Dermis blood vessel endothelial cell (primary cell): ENCODE measurements around the gene FNDC1. TPM values are rescaled to one million over a fixed set of nuclear protein-coding genes. Genes with fewer than 3 reads are reported as not detected.
"Not testable (repeated sequence)": the region's sequence is repeated elsewhere in the genome, so short reads cannot be mapped to it uniquely, and the experiment has no call there.

Experiments
- DNase-seq: peaks from one replicate; pipeline ENCODE4 v3.0.0; 2010
- total RNA-seq: library from RNA; depleted of rRNA; stranded (reverse); fragments of >200 nt; gene quantifications from 2 replicates; pipeline ENCODE4 v1.2.3, GENCODE V29; 2014

Gene FNDC1
- total RNA-seq, 1 donor from 2014 or later = not detected

DNA sequence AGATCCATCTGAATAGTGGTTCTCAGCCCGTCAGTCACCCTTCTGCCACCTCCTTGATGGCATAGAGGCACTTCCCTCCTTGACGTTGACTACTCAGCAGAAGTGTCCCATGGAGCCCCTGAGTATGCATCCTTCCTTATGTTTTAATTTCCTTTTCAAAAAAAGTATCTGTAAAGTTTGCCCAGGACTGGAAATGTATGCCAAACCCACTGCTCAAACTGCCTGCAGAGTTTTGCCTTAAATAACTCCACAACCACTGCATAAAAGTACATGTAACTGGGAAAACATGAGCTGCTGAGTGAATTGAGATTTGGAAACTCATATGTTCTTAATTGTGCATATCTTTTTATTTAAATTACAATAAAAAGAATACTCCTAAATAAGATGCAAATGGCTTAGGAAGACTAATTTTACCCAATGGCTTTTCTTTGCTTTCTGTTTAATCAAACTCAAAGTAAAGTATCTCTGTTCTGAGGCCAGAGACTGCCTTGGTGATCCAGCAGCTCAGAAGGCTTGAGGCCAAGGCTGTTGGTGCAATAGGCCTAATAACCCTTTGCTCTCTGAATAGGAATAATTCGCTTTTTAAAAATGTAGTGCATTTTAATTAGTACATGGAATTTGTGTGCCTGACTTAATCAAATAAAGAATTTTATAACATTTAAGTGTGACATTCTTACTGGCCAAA, 90.4 kb downstream of the FNDC1 start:
- no peak for DNase-seq

DNA sequence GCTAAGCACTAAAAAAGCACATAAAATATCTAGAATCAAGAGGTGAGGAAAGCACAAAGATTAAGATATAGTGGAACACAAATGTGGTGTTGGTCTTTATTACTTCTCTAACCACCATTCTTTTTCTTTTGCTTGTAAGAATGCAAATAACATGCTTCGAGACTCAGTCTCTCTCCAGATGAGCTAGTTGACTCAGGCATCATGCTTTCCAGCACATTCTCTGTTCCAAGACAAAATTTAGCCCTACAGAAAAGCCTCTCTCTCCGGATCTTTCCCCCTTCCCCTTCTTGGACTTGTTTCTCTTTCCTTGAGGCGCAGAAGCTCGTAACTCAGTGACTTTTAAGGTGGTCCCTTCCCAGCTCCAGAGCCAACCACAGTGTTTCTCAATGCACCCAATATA, 91.0 kb downstream of the FNDC1 start:
- no peak for DNase-seq

DNA sequence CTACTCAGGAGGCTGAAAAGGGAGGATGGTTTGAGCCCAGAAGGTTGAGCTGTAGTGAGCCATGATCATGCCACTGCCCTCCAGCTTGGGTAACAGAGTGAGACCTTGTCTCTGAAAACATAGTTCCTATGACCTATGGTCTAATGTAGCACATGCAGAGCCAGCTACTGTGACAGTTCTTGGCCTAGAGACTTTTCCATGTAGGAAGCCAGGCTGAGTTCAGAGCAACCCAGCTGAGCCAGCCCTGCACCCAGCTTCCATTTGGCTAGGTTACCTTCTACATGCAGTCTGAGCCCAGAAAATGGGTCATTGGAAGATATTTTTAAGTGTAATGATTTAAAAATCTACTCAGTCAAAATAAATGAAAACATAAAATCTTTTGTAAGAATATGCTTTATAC, 92.8 kb downstream of the FNDC1 start:
- no peak for DNase-seq

DNA sequence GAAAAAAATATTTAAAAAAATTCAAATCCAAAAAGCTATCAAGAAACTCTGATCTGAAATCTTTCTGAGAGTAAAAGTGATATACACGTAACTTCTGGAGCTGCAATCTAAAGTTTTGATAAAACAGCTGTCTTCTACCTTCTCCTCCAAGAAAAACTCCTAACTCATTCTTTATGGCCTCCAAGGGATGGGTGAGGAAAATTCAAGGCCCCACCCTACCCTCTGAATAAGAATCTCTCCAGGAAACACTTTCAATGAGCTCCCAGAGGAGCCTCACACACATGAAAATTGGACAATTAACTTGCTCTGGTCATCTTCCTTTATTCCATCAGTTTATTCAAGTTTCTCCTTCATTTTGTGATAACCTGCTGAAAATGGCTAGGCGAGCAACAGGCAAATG, 93.4 kb downstream of the FNDC1 start:
- no peak for DNase-seq

DNA sequence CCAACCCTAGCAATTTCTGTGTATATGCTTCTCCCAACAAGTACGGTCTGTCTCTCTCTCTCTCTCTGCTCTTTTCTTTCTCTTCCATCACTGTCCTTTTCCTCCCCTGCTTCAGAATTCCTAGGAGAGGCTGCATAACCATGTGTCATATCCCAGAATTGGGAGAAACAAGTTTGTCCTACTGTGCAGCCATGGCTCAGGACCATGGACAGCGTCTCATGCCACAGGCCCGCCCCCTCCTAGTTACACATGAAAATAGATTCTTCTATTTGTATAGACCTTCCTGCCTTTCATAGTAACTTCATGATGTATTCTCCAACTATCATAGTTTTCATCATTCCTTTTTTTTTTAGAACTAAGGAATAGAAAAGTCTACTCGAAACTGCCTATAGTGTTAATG, 98.0 kb downstream of the FNDC1 start:
- no peak for DNase-seq

DNA sequence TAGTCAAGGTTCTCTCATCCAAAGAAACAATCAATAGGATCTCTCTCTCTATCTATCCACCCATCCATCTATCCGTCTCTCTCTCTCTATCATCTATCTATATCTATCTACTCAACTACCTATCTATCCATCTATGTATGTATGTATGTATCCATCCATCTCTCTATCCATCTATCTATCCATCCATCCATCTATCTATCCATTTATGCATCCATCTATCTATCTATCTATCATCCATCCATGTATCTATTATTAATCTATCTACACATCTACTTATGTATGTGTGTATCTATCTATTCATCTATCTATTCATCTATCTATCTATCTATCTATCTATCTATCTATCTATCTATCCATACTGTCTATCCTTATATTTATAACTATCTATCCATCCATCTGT, 99.3 kb downstream of the FNDC1 start:
- DNase-seq = no peak

DNA sequence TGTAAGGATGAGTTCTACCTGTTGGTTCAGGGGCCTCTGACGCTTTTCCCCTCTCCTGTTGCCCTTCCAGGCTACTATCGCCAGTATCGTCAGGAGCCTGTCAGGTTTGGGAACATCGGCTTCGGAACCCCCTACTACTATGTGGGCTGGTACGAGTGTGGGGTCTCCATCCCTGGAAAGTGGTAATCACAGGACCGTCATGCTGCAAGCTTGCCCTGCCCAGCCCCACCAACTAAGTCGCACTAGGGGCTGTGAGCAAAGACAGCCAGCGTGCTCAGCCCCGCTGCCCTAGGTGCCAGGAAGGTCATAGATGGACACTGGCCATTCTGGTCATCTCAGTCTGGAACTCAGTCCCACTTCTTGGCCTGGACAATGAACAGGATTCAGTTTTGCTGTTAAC, 102.1 kb downstream of the FNDC1 start:
- DNase-seq = no peak

DNA sequence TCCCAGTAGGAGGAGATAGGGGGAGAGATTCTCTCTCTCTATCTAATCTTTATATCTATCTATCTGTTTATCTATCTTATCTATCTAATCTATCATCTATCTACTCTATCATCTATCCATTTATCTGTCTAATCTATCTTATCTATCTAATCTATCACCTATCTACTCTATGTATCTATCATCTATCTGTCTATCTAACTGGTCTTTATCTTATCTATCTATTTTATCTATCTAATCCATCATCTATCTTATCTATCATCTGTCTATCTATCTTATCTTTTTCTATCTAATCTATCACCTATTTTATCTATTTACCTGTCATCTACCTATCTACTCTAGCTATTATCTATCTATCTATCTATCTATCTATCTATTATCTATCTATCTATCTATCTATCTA, 109.4 kb downstream of the FNDC1 start:
- DNase-seq = no peak

DNA sequence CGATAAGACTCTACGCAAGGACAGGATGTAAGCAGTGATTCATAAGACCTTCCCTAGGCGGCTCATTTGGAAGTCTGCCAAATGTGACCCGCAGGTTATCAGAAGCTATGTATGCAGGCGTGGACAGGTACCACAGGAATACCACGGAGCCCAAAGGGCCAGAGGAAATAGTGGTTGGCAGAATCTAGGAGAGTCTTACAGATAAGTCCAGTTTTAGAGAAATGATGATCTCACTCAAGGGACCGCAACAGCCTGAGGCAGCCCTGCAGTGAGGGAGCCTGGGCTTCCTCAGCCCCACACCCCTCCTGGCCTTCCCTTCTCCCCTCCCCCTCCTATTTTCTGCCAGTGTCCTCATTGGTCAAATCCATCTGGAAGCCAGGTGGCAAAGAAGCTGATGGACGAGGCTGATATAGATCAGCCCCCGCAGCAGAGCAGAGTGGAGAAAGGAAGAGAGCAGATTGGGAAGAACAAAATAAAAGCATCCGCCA, 110.6 kb downstream of the FNDC1 start:
- DNase-seq = peak; percentile 2

DNA sequence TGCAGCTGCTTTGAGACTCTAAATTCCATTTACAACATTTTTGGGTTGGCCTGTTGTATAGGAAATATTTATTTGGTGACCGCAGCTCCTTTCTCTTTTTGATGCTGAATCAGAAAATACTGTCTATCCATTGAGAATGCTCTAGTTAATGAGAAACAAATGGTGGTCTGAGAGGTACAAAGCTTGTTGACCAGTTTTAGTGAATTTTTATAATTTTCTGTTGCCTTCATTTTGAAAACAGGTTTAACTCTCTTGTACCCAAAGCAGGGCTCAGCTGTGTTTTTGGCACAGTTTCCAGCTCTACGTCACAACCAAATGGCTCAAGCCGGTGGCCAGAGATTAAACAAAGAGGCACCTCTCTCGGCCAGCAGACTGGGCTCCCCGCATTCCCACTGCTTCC, 113.2 kb downstream of the FNDC1 start:
- DNase-seq = no peak

DNA sequence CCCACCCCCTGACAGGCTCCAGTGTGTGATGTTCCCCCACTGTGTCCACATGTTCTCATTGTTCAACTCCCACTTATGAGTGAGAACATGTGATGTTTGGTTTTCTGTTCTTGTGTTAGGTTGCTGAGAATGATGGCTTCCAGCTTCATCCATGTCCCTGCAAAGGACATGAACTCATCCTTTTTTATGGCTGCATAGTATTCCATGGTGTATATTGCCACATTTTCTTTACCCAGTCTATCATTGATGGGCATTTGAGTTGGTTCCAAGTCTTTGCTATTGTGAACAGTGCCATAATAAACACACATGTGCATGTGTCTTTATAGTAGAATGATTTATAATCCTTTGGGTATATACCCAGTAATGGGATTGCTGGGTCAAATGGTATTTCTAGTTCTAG, 115.5 kb downstream of the FNDC1 start:
- DNase-seq = not testable (repeated sequence)

DNA sequence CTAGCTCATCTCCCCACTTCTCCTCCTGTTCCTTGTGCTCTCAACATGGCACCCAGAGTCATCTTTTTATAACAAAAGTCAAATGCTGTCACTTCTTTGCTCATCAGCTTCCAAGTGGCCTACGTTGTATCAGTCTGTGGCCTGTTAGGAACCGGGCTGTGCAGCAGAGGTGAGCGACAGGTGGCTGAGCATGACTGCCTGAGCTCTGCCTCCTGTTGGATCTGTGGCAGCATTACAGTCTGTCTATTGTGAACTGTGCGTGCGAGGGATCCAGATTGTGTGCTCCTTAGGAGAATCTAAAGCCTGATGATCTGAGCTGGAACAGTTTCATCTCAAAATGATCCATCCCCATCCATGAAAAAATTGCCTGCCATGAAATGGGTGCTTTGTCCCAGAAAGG, 129.6 kb downstream of the FNDC1 start:
- no peak for DNase-seq

DNA sequence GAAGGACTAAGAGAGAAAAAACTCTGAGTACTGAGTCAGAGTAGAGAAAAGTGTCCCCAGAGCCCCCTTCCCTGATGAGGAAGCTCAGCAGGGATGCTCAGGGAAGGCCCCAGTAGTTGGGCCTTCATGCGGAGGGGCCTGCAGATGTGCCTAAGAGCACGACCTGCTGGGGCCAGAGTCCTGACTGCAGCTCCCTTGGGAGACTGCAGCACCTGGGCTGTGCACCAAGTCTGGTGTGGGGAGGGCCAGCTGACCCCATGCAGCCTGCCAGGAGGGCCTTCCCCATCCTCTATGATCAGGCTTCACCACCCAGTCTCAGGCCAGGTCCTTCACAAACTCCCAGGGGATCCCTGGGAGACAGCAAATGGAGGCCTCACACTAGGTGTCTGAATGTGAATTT, 130.4 kb downstream of the FNDC1 start:
- no peak for DNase-seq

DNA sequence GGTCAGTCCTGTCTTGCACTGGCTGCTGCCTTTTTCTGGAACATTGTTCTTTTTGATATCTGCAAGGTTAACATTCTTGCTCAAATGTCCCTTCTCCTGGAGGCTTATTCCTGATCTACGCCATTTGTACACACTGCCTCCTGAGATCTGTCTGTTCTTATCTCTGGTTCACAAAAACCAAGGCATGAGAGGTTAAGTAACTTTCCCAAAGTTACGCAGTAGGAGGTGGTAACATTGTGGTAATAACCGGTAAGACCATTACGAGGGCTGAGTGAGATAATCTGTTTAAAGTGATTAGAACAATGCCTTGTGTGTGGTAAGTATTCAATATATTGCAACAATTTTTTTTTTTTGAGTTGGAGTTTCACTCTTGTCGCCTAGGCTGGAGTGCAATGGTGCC, 132.1 kb downstream of the FNDC1 start:
- DNase-seq = no peak

DNA sequence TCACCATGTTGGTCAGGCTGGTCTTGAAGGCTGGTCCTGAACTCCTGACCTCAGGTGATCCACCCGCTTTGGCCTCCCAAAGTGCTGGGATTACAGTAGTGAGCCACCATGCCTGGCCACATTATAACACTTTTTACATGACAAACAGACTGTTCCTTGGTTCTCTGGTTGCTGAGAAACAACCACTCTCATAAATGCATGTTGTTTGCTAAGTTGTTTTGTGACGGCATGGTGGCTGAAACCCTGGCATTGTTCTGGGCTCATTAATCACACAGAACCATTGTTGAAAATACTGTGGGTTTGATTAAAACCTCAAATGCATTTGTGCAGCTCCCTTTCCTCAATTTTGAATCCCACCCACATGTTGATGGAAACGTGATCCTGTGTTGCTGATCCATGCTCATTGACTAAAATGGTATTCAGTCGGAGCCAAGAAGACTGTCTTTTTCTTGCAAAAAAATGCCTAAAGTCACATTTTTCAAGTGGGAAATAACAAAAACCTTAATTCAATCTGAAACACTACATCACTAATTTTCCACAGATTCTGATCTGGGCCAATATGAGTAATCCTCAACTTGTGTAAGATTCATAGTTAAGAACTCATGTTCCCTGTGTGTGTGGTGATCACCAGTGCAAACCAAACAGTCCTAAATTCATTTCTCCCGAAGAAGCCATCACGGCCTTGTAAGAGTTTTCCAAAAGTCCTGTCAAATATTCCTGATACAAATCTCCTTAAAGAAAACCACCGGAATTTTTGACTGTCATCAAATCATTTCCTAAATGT, 132.8 kb downstream of the FNDC1 start:
- no peak for DNase-seq

DNA sequence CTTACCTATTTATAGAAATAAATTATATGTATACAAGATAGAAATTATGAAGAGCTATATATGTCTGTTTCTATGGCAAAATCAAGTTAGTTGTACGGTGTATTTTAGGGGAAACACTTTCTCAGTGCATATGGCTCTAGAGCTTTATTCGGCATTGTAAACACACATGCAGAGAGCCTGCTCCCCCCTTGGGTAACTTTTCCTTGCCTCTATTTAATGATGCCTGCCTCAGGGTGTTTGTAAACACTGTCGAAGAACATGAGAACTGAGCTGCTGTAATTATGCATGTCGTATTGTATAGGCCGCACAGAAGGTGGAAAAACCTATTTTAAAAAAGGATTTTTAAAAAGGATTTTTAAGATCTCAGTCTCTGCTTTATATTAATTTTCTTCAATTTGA, 133.4 kb downstream of the FNDC1 start:
- DNase-seq = no peak

DNA sequence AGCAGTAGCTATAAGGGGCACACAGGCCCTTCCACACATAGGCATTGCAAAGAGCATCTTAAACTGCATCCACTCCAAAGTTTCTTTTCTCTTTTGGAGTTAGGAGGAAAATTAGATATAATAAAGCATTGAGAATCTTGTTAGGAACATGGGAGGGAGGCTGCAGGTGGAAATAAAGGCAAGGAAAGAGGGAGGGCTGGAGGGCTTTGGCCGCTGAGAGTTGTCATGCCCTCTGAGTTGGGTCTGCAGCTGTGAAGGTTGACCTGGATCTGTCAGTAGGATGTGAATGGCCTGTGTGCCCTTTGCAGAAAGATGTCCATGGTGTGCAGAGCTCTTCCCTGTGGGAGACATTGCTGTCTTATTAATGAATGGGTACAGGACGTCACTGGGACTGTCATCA, 134.0 kb downstream of the FNDC1 start:
- DNase-seq = no peak

DNA sequence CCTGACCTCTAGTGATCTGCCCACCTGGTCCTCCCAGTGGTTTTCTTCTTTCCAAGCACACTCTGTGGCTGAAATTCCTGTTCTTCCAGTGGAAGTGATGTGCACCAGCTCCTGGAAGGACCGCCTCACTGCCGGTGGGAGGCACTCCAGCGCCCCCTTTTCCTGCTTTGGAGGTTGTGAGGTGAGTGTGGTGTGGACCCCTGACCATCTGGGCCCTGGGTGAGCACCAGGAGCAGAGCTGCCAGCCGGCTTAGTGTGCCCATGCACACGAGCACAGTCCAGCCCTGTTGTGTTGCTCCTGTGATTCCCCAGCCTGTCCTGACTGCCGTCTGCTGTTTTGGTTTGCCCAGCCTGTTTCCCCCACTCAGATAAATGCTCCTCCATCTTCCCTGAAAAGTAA, 134.6 kb downstream of the FNDC1 start:
- no peak for DNase-seq

DNA sequence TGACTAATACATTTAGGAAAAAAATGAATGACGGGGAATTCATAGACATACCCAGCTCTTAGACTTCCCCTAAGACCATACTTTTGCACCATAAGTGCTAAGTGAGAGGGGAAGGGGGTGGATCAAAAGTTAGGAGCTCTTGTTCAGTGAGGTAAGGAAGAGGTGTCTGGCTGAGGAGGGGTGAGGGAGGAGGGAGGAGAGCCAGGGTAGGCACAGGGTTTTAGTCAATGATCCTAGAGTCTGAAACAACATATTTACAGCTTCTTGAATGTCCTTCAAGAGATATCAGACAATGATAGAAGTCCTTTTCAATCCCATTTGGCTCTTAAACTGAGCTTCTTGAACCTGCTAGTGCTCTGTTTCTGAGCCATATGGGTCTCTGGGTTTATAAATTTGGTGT, 135.4 kb downstream of the FNDC1 start:
- no peak for DNase-seq

DNA sequence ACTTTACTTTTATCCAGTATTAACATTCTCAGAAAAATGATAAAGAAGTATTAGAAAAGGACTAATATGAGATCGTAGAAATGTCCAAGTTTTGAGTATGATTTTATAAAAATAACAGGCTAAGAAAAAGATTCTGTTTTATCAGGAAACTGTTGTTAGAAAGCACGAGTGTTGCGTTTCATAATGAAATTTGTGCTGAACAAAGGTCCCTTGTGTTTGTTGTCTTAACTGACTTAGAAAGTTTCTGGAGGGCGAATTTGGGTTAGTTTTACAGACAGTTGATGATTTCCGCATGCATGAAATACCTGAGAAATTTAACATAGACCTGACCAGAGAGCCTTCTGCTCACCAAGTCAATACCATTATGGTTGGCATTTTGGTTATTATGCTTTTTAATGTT, 136.0 kb downstream of the FNDC1 start:
- no peak for DNase-seq

DNA sequence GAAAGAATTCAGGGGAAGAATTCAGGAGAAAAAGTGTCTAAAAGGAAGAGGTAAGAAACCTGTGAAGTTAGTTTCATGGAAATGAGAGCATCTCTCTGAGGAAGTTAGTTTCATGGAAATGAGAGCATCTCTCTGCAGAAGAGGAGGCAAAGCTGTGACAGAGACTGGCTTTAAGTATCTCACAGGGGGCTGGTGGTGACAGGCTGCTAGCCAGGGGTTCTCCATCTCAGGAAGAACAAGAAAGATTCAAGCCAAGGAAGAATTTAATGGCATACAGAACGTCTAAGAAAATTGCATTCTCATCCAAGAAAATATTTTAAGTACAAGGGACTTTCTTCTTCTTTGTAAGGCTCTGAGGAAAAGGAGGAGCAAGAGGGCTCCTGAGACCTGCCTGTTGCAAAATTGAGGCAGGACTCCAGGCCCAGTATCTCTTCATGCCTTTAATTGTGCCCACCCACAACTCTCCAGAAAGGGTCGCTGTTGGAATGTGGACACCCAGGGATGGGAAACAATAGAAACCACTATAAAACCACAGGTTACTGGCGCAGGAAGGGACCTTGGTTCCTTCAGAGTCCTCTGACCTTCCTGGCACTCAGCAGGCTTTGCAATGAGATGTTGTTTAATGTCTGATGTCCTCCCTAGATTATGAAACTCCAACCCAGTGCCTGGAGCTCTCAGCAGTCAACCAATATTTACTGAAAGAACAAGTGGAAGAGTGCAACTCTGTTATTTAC, 136.8 kb downstream of the FNDC1 start:
- DNase-seq = no peak

DNA sequence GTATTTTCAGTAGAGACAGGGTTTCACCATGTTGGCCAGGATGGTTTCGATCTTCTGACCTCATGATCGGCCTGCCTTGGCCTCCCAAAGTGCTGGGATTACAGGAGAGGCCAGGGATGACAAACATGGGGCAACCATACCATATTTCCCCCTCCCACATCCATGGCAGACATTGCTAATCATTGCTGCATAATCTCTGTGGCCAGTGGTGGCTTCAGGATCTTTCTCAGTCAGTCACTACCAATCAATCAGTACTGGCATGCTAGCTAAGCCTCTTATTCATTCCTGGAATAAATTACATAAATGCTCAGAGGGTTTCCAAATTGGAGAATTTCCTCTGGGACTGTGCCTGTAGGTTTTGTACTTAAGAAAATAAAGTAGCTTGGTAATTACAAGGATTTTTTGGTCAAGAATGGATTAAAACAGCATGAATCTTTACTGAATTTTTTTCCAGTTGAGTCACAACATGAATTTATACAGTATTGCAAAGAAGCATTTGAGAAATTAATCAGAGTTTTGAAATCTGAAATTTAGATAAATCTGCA, 138.1 kb downstream of the FNDC1 start:
- no peak for DNase-seq

DNA sequence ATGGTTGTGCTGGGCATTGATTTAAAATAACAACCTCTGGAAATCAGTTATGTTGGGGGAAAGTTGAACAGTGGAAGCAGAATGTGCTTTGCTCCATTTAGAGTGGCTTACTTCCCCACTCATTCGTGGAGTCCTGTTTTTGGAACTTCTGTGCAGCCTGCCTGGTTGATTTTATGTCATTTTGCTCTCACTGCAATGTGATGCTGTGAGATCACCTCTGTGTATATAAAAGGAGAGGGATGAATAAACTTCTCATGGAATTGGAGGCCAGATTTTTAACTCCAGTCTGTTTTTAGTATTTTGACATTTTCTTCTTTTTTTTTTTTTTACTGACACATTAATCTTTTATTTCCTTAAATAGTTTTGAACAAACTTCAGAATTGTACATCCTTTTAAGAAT, 139.0 kb downstream of the FNDC1 start:
- no peak for DNase-seq
